LoVo (cell line): Measurements from ENCODE around the gene DBNL.

Experiments
- DNase-seq: peaks from one replicate; pipeline ENCODE4 v3.0.0-alpha.2; 2016; ENCODE audit warnings: low spot score

The DBNL gene

DNA sequence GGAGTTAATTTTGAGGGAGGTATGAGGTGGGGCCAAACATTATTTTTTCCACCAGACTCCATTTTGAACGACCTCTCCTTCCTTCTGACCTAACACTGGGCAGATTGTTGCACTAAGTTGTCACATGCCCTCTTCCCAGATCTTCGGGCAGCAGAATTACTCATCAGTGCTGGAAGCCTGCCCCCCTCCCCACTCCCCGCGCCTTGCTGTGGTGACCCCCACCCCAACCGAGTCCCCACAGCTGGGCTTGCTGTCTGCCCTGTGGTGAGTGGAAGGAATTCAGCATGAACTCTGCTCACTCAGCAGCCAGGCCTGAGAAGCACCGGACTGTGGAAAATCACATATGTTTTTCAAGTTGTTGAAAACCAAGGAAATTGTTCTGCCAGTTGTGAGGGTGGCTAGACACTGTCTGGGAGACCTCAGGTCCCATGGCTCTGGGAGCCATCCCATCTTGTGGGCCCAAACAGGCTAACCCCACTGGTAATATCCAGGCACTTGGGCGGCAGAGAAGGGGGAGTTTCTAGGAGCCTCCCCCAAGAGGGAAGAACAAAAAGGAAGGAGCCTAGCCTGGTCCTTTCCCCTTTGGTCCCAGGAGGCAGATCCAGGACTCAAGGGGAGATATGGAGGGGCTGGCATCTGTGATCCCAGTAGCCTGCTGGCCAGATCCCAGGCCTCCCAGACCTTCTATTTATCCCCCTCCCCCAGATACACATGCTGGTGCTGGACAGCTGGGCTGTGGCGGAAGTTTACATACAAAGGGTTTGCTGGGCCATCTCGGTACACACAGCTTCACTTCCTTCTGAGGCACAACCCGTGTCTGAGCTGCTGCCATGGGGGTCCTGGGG is 56.2 kb downstream of the DBNL start:
- DNase-seq, result no peak

DNA sequence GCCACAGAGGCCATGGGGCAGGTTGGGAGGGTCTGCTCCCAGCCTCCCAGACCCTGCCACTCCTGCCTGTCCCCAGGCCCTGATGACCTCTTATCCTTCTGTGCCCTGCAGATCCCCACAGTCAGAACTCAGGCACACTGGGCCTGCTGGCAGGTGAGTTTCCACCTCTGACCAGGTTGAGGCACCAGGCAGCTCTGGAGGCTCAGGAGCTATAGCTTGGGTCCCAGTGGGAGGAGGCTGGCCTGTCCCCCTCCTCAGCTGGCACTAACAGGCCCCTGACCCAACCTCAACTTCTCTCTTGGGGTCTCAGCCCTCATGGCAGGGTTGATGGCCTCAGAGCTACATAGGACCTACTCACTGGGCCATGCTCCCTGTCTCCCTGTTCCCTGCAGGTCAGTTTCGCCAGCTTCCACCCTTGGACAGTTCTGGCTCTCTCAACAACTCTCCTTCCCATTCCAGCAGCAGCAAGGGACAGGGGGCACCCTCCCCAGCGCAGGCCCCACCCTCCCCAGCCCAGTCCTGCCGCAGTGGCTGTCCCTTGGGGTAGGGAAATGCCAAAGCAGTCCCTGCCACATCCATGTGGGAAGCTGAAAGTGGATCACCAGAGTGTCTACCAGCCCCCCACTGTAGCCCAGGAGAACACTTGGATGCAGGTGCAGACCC is 56.9 kb downstream of the DBNL start:
- DNase-seq, result no peak

DNA sequence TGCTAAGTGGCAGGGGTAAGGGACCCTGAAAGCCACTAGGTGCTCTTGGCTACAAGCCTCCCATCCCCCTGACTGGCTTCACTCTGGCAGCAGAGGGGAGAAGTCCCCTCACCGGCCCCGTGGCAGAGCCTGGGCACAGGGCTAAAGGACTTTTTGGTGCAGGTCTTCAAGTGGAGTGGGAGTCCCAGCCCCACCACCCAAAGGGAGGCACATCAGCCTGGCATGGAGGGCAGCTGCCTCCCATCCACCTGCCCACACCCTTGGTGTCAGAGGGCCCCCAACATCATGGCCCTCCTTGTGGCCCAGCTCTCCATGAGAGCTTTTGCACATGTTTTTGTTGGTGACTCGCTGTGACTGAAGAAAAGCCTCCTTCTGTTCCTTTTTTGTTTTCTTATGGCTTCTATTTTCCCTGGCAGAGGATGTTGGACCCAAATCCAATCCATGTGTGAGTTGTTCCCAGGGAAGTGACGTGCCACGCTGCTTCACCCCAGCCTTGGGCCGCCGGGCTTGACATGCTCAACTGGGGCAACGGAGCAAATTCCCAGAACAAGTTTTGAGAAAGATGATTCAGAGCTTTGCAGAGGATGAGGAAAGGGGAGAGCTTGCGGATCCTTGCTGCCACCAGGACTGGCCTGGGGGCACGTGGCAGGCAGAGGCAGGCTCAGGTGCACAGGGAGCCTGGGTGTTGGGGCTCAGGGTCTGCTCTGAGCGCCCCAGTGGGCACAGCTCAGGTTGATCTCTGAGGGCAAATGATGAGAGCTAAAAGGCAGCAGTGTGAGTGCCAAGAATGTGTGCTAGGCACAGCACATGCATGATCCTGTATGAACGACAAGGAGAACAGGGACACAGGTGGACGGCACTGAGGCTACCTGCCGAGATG is 57.7 kb downstream of the DBNL start:
- DNase-seq, result no peak

DNA sequence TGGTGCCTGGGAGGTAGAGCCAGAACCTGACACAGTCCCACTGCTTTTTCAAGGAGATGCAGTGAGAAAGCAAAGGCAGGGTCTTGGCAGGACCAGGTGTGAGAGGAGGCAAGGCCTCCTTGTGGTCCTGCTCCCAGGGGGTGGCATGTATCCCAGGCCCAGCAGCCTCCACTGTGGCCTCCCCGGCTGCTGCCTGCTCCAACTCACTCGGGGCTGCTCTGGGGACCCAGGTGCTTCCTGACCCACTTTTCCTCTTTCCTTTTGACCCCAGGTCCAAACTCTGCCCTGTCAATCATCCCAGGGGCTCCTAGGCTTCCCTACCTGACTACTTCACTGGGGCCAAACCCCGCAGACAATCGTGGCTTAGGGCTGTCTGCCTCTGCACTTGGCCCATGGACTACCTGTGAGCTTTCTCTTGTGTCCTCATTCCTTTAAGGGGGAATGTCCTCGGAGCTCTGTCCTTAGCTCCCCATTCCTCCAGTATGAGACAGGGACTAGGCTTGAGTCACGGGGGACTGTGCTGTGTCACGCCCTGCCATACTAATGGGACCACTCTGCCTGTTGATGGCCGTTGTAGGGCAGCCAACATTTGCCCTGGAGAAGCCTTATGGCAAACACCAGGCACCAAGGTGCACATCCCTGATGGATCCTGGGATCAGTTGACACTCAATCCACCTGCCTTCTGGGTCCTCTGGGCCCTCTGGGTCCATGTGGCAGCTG is 58.5 kb downstream of the DBNL start:
- DNase-seq, result no peak

DNA sequence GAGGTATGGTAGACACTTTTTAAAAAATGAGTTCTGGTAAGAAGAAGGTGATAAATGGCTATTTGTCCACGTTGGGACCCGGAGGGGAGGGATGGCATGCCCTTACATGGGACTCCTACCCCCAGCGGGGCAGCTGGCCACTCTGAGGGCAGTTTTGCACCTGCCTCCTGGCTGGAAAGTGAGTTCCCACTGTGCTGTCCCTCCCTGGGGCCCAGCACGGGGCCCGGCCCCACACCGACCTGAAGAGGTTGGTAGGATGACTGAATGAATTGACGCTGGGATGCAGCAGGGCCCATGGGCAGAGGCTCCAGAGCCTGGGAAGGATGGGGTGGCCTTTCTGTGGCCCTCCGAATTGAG is 59.0 kb downstream of the DBNL start:
- DNase-seq, result no peak

DNA sequence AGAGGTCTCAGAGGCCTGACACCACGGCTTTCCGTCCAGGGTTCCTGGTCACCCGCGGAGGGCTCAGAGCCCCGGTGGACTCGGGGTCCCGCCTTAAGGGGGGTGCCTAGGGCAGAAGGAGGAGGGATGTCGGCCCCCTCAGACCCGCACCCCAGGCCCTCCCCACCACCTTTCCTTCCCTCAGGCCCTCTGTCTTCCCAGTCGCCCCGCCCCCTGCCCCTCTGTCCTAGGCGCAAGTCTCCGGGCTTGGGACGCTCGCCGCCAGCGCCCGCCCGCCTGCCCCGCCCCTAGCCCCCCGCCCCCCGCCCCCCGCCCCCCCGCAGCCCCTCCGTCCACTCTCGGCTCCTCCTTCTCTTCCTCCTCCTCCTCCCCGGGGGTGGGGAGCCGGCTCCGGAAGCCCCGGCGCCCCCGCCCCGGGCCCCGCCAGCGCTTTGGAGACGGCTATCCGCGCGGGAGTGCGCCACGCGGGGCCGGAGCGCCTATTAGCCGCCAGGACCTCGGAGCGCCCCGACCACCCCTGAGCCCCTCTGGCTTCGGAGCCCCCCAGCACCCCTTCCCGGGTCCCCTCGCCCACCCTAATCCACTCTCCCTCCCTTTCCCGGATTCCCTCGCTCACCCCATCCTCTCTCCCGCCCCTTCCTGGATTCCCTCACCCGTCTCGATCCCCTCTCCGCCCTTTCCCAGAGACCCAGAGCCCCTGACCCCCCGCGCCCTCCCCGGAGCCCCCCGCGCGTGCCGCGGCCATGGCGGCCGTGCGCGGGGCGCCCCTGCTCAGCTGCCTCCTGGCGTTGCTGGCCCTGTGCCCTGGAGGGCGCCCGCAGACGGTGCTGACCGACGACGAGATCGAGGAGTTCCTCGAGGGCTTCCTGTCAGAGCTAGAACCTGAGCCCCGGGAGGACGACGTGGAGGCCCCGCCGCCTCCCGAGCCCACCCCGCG is 59.7 kb downstream of the DBNL start, which contains the start of gene AEBP1:
AEBP1 (plus strand) TSS at position 423 of the 937 bp plus-strand sequence; CDS start at position 744, 321 bp downstream.
- no peak for DNase-seq

DNA sequence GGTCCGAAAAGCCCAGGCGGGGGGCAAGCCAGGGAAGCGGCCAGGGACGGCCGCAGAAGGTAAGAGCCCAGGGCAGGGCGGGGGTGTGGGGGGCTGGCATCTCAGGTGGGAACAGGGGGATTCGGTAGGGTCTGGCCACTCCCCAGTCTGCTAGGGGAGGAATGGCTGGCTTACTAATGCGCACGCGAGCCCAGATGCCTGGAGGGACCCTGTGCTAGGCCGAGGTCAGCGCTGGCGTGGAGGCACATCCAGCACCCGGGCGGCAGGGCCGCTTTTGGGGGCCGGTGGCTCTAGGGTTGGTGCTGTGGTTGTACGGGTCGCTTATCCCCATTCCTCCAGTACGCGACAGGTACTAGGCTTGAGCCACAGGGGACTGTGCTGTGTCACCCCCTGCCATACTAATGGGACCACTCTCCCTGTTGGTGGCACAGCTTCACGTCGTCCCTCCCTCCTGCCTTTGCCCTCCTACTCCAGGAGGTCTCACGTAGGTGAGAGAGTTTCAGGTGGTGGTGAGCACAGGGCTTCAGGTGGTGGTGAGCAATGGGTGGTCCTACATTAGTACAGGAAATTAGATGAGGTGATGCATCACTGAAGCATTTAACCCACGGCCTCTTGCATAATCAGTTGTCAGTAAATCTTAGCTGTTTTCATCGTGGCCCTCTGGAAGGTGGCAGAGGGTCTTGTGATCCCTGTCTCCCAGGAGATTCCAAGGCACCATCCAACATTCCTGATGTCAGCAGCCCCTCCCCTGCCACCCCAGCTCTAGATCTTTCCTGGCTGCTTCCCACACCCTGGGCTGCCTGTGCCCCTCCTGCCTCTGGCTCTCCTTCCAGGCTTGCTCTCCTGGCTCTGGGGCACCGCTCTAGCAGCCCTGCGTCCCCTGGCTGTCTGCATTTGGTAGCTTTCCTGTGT is 60.6 kb downstream of the DBNL start:
- DNase-seq, result no peak

DNA sequence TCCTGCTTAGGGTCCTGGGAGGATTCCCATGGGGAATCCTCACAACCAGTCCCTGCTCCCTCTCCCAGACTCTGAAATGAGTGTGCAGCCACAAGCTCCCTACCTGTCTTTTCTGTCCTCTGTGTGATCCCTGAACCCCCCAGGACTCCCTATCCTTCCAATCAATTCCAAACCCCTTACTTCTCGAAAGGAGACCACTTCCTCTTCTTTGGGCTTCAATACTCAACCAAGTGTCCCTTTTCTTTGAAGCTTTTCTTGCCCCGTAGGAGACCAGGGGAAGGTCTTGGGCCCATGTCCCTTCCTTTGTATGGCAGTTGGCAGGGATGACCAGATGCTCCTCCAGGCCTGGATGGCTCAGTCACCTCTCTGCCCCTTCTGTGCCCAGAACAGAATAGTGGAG is 61.3 kb downstream of the DBNL start:
- no peak for DNase-seq

DNA sequence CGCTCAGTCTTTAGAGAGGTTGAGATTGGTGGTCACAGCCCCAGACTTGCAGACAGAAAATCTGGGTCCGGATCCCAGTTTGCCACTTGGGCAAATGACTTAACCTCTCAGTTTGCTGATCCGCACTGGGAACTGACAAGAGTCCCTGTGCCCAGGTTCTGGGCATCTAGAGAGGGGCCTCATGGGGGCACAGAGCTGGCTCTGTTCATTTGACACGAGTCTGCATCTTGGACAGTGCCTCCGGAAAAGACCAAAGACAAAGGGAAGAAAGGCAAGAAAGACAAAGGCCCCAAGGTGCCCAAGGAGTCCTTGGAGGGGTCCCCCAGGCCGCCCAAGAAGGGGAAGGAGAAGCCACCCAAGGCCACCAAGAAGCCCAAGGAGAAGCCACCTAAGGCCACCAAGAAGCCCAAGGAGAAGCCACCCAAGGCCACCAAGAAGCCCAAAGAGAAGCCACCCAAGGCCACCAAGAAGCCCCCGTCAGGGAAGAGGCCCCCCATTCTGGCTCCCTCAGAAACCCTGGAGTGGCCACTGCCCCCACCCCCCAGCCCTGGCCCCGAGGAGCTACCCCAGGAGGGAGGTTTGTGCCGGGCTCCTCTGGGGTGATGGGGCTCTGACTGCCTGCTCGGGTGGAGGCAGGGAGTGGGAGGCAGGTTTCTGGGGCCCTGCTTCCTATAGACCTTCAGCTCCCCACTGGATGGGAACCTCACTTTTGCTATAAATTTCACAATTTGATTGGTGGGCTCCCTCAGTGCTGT is 62.0 kb downstream of the DBNL start:
- DNase-seq, result no peak

DNA sequence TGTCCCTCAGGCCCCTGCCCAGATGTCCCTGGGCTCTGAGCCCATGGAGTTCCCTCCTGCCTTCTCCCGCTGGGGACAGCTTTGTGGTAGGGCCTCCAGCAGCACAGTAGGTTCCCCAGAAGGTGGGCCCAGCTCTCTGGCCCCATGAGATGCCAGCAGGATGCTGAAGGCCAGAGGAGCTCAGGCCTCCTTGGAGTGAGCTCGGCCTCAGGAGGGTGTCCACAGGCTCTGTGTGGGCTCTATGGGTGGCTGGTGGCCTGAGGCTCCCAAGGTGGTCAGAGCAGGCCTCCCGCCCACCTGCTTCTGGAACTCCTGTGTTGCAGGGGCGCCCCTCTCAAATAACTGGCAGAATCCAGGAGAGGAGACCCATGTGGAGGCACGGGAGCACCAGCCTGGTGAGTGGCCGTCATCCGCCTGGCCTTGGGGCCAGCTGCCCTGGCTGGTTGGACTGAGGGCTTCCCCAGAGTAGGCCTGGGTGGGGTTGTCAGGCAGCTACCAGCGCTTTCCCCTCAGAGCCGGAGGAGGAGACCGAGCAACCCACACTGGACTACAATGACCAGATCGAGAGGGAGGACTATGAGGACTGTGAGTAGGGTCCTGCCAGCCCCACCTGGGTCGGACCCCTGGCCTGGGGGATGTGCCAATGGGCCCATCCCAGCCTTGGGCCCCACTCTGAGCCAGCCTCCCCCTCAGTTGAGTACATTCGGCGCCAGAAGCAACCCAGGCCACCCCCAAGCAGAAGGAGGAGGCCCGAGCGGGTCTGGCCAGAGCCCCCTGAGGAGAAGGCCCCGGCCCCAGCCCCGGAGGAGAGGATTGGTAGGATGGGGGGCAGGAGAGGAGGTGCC is 62.8 kb downstream of the DBNL start:
- DNase-seq, result no peak

DNA sequence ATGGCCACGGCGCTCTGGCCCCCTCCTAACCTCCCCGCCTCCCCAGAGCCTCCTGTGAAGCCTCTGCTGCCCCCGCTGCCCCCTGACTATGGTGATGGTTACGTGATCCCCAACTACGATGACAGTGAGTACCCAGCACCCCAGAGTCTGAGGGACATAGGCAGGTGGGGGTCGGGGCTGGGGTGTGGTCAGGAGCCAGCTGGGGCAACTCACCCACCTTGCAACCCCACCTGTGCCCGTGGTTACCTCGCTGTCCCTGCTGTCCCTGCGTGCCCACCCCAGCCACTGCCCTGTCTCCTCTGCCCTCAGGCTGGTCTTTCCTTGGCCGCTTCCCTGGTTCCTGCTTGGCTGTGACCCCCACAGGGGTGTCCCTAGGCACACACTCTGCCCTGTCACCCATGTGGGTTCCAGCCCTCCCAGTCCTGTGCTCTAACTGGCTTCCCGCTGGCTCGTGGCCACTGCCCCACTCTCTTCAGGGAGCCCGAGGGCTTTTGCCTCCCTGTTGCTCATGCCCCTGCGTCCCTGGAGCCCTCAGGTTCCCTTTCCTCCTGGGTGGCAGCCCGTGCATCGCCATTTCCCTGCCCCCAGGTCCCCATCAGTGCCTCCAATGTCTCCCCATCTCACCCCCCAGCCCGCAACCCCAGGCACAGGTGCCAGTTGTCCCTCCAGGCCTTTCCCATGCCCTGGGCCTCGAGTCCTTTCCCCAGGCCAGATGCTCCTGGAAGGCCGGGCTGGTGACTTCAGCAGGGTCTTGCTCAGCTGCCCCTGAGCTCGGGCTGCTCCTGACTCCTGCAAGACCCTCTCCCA is 63.7 kb downstream of the DBNL start:
- no peak for DNase-seq

DNA sequence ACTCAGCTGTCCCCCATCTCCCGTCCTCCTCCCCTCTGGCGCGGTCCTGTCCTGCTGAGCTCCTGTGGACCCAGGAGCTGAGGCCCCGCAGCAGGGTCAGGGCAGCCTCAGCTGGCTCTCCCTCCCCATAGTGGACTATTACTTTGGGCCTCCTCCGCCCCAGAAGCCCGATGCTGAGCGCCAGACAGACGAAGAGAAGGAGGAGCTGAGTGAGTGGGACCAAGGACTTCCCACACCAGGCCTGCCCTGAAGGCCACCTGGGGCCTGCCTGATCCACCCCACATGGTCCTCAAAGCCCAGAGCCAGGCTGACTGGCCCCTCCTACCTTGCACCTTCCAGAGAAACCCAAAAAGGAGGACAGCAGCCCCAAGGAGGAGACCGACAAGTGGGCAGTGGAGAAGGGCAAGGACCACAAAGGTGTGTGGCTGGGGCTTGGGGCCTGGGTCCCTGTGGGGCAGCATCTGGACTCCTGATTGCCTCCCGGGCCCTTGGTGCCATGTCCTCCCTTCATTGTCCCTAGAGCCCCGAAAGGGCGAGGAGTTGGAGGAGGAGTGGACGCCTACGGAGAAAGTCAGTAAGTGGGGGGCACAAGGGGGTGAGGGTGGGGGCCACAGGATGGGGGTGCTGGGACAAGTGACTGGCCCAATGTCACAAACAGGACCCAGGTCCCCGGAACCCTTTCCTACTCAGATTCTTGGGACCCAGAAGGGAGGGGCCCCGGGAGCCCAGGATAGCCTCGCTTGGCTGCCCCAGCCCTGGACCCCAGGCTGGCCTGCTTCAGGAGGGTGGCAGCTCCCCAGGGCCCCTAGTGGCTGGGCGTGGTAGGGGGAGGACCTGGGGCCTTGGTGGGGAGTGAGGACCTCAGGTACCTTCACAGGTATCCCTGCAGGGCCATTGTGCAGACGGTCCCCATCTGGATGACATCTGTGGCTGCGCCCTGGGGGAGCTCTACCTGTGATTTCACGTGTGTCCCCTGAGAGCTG is 64.6 kb downstream of the DBNL start:
- DNase-seq, result no peak

DNA sequence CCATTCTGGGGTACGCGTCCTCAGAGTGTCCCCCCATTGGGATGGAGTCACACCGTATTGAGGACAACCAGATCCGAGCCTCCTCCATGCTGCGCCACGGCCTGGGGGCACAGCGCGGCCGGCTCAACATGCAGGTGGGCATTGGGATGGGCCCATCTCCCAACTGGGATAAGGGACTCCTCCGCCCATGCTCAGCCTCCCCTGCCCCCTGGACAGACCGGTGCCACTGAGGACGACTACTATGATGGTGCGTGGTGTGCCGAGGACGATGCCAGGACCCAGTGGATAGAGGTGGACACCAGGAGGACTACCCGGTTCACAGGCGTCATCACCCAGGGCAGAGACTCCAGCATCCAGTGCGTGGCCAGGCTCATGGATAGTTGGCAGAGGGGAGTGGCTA is 65.5 kb downstream of the DBNL start:
- DNase-seq, result no peak

DNA sequence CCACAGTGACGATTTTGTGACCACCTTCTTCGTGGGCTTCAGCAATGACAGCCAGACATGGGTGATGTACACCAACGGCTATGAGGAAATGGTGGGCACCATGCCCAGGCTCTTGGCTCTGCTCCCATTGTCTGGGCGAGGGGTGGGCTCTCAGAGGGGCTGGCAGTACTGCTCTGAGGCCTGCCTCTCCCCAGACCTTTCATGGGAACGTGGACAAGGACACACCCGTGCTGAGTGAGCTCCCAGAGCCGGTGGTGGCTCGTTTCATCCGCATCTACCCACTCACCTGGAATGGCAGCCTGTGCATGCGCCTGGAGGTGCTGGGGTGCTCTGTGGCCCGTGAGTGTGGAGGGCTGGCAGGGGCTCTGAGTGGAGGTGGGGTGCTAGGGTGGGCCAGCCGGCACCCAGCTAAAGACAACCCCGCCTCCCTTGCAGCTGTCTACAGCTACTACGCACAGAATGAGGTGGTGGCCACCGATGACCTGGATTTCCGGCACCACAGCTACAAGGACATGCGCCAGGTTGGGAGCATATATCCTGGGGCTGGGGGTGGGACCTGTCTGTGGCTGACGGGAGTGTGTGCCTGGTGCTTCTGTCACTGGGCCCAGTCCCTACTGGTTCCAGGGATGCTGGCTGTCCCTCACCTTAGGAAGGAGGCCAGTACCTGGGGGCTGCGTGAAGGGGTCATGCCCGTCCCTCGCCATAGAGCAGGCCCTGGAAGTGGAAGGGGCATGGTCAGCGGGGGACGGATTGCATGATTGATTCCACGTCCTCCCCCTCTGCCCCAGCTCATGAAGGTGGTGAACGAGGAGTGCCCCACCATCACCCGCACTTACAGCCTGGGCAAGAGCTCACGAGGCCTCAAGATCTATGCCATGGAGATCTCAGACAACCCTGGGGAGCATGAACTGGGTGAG is 66.5 kb downstream of the DBNL start:
- DNase-seq, result no peak
